Stromal cell of bone marrow (primary cell): ENCODE results near the gene FBXL7.
A peak's percentile ranks its signal among the peaks of the same experiment; 100 is the strongest.

Experiments
- DNase-seq: peaks from one replicate; pipeline ENCODE4 v3.0.0-alpha.2; 2012; ENCODE audit warnings: low read depth

The FBXL7 gene

GRCh38 chr5:15889001-15889400 lies 389.0 kb downstream of the FBXL7 start:
- no peak for DNase-seq

GRCh38 chr5:15893866-15894265 lies 393.9 kb downstream of the FBXL7 start:
- DNase-seq, result no peak

- no peak for DNase-seq
These were observed 397.7 kb downstream of the FBXL7 start for GRCh38 chr5:15897656-15898055.

- DNase-seq, result no peak
These were observed 398.7 kb downstream of the FBXL7 start for GRCh38 chr5:15898641-15899040.

GRCh38 chr5:15899481-15899880 lies 399.5 kb downstream of the FBXL7 start:
- DNase-seq, result no peak

GRCh38 chr5:15901151-15901550 lies 401.2 kb downstream of the FBXL7 start:
- no peak for DNase-seq

- no peak for DNase-seq
These were observed 402.1 kb downstream of the FBXL7 start for GRCh38 chr5:15902066-15902465.

GRCh38 chr5:15904899-15905830 lies 405.2 kb downstream of the FBXL7 start:
- peak; percentile 46 for DNase-seq

- peak; percentile 41 for DNase-seq
These were observed 414.7 kb downstream of the FBXL7 start for GRCh38 chr5:15914638-15915037.

- DNase-seq, result no peak
These were observed 426.6 kb downstream of the FBXL7 start for GRCh38 chr5:15926586-15926985.

- no peak for DNase-seq
These were observed 427.9 kb downstream of the FBXL7 start for GRCh38 chr5:15927710-15928380.

GRCh38 chr5:15929611-15930263 lies 429.8 kb downstream of the FBXL7 start:
- DNase-seq, result peak; percentile 57

GRCh38 chr5:15932066-15932465 lies 432.1 kb downstream of the FBXL7 start:
- DNase-seq, result no peak

- DNase-seq, result no peak
These were observed 433.6 kb downstream of the FBXL7 start for GRCh38 chr5:15933259-15934207.

- DNase-seq, result no peak
These were observed 436.7 kb downstream of the FBXL7 start for GRCh38 chr5:15936505-15937245.

- no peak for DNase-seq
These were observed 437.7 kb downstream of the FBXL7 start for GRCh38 chr5:15937708-15938107.

GRCh38 chr5:15938186-15938585 lies 438.2 kb downstream of the FBXL7 start:
- no peak for DNase-seq

GRCh38 chr5:15938961-15939360 lies 439.0 kb downstream of the FBXL7 start:
- DNase-seq, result peak; percentile 80

GRCh38 chr5:15940905-15941304 lies 440.9 kb downstream of the FBXL7 start:
- no peak for DNase-seq

GRCh38 chr5:15943487-15943886 lies 443.5 kb downstream of the FBXL7 start:
- DNase-seq, result no peak

- DNase-seq, result no peak
These were observed 446.0 kb downstream of the FBXL7 start for GRCh38 chr5:15946026-15946425.
